Measurements from ENCODE around the gene ZC3H11A.

The ZC3H11A gene

GRCh38 chr1:203772836-203773235, 22.6 kb upstream of the ZC3H11A start:
- no peaks in the 10 kb centered on the region for H3F3A ChIP-seq (ENCODE audit: insufficient read depth)
- peaks cover 6% of the 10 kb centered on the region; the same call in 1 of the 2 replicates for H3K36me3 ChIP-seq (ENCODE audit: low read length)
- no peak overlapping the region for H3K27ac ChIP-seq (ENCODE audit: low read depth, low read length)
- H4K20me1 ChIP-seq (ENCODE audit: low read depth, low read length) = no peaks in the 10 kb centered on the region
- H3K9me3 ChIP-seq (ENCODE audit: insufficient read depth, low read length) = no peaks in the 10 kb centered on the region
- H3K4me2 ChIP-seq (ENCODE audit: low read depth, low read length, poor library complexity, severe bottlenecking) = no peak overlapping the region
- H3K27me3 ChIP-seq (ENCODE audit: low read length) = no peaks in the 10 kb centered on the region
- no peak overlapping the region for H2AFZ ChIP-seq (ENCODE audit: low read depth, low read length, severe bottlenecking)
- H3K79me2 ChIP-seq (ENCODE audit: insufficient read depth, low read length) = no peaks in the 10 kb centered on the region
- no peak overlapping the region for H3K4me3 ChIP-seq (ENCODE audit: insufficient read depth, low read length, poor library complexity, severe bottlenecking)
- H3K9ac ChIP-seq (ENCODE audit: low read length) = no peak overlapping the region
- TF ChIP-seq, protein P1, sequence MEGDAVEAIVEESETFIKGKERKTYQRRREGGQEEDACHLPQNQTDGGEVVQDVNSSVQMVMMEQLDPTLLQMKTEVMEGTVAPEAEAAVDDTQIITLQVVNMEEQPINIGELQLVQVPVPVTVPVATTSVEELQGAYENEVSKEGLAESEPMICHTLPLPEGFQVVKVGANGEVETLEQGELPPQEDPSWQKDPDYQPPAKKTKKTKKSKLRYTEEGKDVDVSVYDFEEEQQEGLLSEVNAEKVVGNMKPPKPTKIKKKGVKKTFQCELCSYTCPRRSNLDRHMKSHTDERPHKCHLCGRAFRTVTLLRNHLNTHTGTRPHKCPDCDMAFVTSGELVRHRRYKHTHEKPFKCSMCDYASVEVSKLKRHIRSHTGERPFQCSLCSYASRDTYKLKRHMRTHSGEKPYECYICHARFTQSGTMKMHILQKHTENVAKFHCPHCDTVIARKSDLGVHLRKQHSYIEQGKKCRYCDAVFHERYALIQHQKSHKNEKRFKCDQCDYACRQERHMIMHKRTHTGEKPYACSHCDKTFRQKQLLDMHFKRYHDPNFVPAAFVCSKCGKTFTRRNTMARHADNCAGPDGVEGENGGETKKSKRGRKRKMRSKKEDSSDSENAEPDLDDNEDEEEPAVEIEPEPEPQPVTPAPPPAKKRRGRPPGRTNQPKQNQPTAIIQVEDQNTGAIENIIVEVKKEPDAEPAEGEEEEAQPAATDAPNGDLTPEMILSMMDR (IDR thresholded peaks at IDR 0.05; ENCODE audit: insufficient read depth, low read length, poor library complexity, severe bottlenecking) = no peak
- TF ChIP-seq EZH2phosphoT487 (conservative IDR thresholded peaks at IDR 0.05; ENCODE audit: low read length) = no peak
- H3K9me2 ChIP-seq (replicated peaks; ENCODE audit: insufficient read depth, low read length) = no peaks in the 10 kb centered on the region

- no peaks in the 10 kb centered on the region for H3F3A ChIP-seq (ENCODE audit: insufficient read depth)
- no peak overlapping the region for H3K27ac ChIP-seq (ENCODE audit: low read depth, low read length)
- H3K4me2 ChIP-seq (ENCODE audit: low read depth, low read length, poor library complexity, severe bottlenecking) = no peak overlapping the region
- no peaks in the 10 kb centered on the region for H4K20me1 ChIP-seq (ENCODE audit: low read depth, low read length)
- H3K9ac ChIP-seq (ENCODE audit: low read length) = no peak overlapping the region
- no peak overlapping the region for H2AFZ ChIP-seq (ENCODE audit: low read depth, low read length, severe bottlenecking)
- no peaks in the 10 kb centered on the region for H3K9me3 ChIP-seq (ENCODE audit: insufficient read depth, low read length)
- TF ChIP-seq EZH2phosphoT487 (conservative IDR thresholded peaks at IDR 0.05; ENCODE audit: low read length) = no peak
- TF ChIP-seq, protein P1 (IDR thresholded peaks at IDR 0.05; ENCODE audit: insufficient read depth, low read length, poor library complexity, severe bottlenecking) = no peak
- H3K4me3 ChIP-seq (ENCODE audit: insufficient read depth, low read length, poor library complexity, severe bottlenecking) = no peak overlapping the region
- no peaks in the 10 kb centered on the region for H3K9me2 ChIP-seq (replicated peaks; ENCODE audit: insufficient read depth, low read length)
- no peaks in the 10 kb centered on the region for H3K27me3 ChIP-seq (ENCODE audit: low read length)
- no peaks in the 10 kb centered on the region for H3K36me3 ChIP-seq (ENCODE audit: low read length)
- no peaks in the 10 kb centered on the region for H3K79me2 ChIP-seq (ENCODE audit: insufficient read depth, low read length)
Observed at GRCh38 chr1:203776636-203777035, 18.8 kb upstream of the ZC3H11A start.

GRCh38 chr1:203777596-203777995, 17.8 kb upstream of the ZC3H11A start:
- no peak for TF ChIP-seq EZH2phosphoT487 (conservative IDR thresholded peaks at IDR 0.05; ENCODE audit: low read length)
- TF ChIP-seq, protein P1 (IDR thresholded peaks at IDR 0.05; ENCODE audit: insufficient read depth, low read length, poor library complexity, severe bottlenecking) = no peak
- Histone ChIP-seq H3F3A (ENCODE audit: insufficient read depth) (no peaks in the 10 kb centered on the region), H2AFZ (ENCODE audit: low read depth, low read length, severe bottlenecking) (no peak overlapping the region), H3K9me2 (replicated peaks; ENCODE audit: insufficient read depth, low read length) (no peaks in the 10 kb centered on the region), H3K9ac (ENCODE audit: low read length) (no peak overlapping the region), H3K79me2 (ENCODE audit: insufficient read depth, low read length) (no peaks in the 10 kb centered on the region), H3K4me2 (ENCODE audit: low read depth, low read length, poor library complexity, severe bottlenecking) (no peak overlapping the region), H3K4me3 (ENCODE audit: insufficient read depth, low read length, poor library complexity, severe bottlenecking) (no peak overlapping the region), H3K27me3 (ENCODE audit: low read length) (no peaks in the 10 kb centered on the region), H3K36me3 (ENCODE audit: low read length) (no peaks in the 10 kb centered on the region), H4K20me1 (ENCODE audit: low read depth, low read length) (no peaks in the 10 kb centered on the region), H3K9me3 (ENCODE audit: insufficient read depth, low read length) (no peaks in the 10 kb centered on the region), H3K27ac (ENCODE audit: low read depth, low read length) (no peak overlapping the region)
